ENCODE measurements around the gene ZNF892. TPM values are rescaled to one million over a fixed set of nuclear protein-coding genes. Genes with fewer than 3 reads are reported as not detected.

The ZNF892 gene
- total and polyA plus RNA-seq, 2 of the 8 experiments (the other 6 are each of a cell fraction or from before 2014, with no cell fraction given) = 1.4 to 10.7 TPM

GRCh38 chr2:95234816-95235215 lies 27.5 kb downstream of the ZNF892 start:
- Histone ChIP-seq H3K9me3 (ENCODE audit: insufficient read depth in 2 of 2, low read depth in 1 of 2, low read length in 1 of 2) (peaks cover 53 to 75% of the 10 kb centered on the region in 2 experiments), H3K23ac (ENCODE audit: insufficient read length) (no peak overlapping the region), H3K36me3 (ENCODE audit: control insufficient read depth in 2 of 4, insufficient read depth in 4 of 4, low read length in 3 of 4) (no peaks in the 10 kb centered on the region), H3K23me2 (ENCODE audit: low read depth, low read length) (no peaks in the 10 kb centered on the region), H3K4me2 (ENCODE audit: insufficient read depth in 1 of 2, low read depth in 2 of 2, low read length in 2 of 2) (no peak overlapping the region), H2BK5ac (ENCODE audit: low read depth, low read length) (no peak overlapping the region), H4K91ac (replicated peaks; ENCODE audit: insufficient read length, low read length) (no peak overlapping the region), H3K79me1 (ENCODE audit: low read depth, low read length) (no peaks in the 10 kb centered on the region), H3K4me1 (replicated peaks in 1 of 4; ENCODE audit: control insufficient read depth in 3 of 4, insufficient read depth in 4 of 4, low read length in 3 of 4) (no peaks in the 10 kb centered on the region), H3K9ac (replicated peaks in 1 of 4; ENCODE audit: extremely low read depth in 1 of 4, low read depth in 3 of 4, low read length in 3 of 4) (no peak overlapping the region), H3K27me3 (replicated peaks in 1 of 4; ENCODE audit: control insufficient read depth in 3 of 4, extremely low read depth in 1 of 4, insufficient read depth in 3 of 4, low read length in 3 of 4) (no peaks in the 10 kb centered on the region), H3K4me3 (ENCODE audit: extremely low read depth in 1 of 4, insufficient read depth in 2 of 4, low read depth in 3 of 4, low read length in 4 of 4) (no peak overlapping the region), H2BK15ac (ENCODE audit: low read length) (no peak overlapping the region), H4K8ac (ENCODE audit: extremely low read depth, insufficient read depth, low read length) (no peak overlapping the region), H4K5ac (ENCODE audit: insufficient read length, low read depth, low read length) (no peak overlapping the region), H2BK20ac (ENCODE audit: low read length) (no peak overlapping the region), H3K18ac (ENCODE audit: extremely low read depth, low read length) (no peak overlapping the region), H2BK120ac (replicated peaks; ENCODE audit: low read depth, low read length) (no peak overlapping the region), H2AFZ (ENCODE audit: low read length) (no peak overlapping the region), H2AK5ac (ENCODE audit: low read depth, low read length) (no peak overlapping the region), H4K20me1 (replicated peaks in 1 of 2; ENCODE audit: control insufficient read depth in 1 of 2, insufficient read depth in 2 of 2, low read length in 2 of 2) (no peaks in the 10 kb centered on the region), H3K79me2 (ENCODE audit: control insufficient read depth in 1 of 2, insufficient read depth in 2 of 2, low read length in 2 of 2) (no peaks in the 10 kb centered on the region), H2BK12ac (ENCODE audit: low read depth, low read length) (no peak overlapping the region), H3K4ac (replicated peaks; ENCODE audit: insufficient read length, low read depth, low read length) (no peak overlapping the region), H3K56ac (replicated peaks; ENCODE audit: insufficient read length, low read depth, low read length) (no peak overlapping the region), H3K27ac (ENCODE audit: low read depth, low read length) (no peak overlapping the region), H3K14ac (ENCODE audit: insufficient read length) (no peak overlapping the region)
- 93% methylated on average over 3 of the region's 3 CpGs; no CpG with 5 or more reads in 1 of the 2 experiments for WGBS, 2 experiments (ENCODE audit: extremely low coverage in 1 of 2, insufficient coverage in 1 of 2, insufficient read length in 1 of 2, insufficient replicate concordance in 2 of 2, low coverage in 1 of 2, low lambda C conversion rate in 2 of 2, missing lambda C conversion rate in 1 of 2)
- ChIA-PET CTCF (ENCODE audit: partially characterized antibody) (interaction anchor here (0.6 kb wide), 1 partner anchor 958 kb away, joined by 3 read pairs; no protein-coding TSS in a partner anchor), POLR2A (ENCODE audit: partially characterized antibody) (no interaction called here)
- FAIRE-seq (no peak), DNase-seq (ENCODE audit: low read depth in 1 of 2, low spot score in 2 of 2) (no peak)
- TF ChIP-seq RNF2 (IDR thresholded peaks at IDR 0.05; ENCODE audit: borderline replicate concordance, low read depth, low read length, missing control alignments, poor library complexity, severe bottlenecking) = no peak
- no peak for TF ChIP-seq CTBP2 (IDR thresholded peaks at IDR 0.05; ENCODE audit: borderline replicate concordance, insufficient read depth, insufficient read length, low read length)
- no peak for TF ChIP-seq SIRT6 (IDR thresholded peaks at IDR 0.05; ENCODE audit: low read length)
- TF ChIP-seq CBX8 (IDR thresholded peaks at IDR 0.05; ENCODE audit: borderline replicate concordance, low read depth, low read length) = no peak
- no peak for TF ChIP-seq TCF12 (IDR thresholded peaks at IDR 0.05; ENCODE audit: low read depth, low read length)
- no peak for TF ChIP-seq RAD21 (IDR thresholded peaks at IDR 0.05 in 1 of 2, conservative IDR thresholded peaks at IDR 0.05 in 1 of 2; ENCODE audit: low read depth in 2 of 2, low read length in 2 of 2)
- TF ChIP-seq CBX5 (IDR thresholded peaks at IDR 0.05; ENCODE audit: low read depth, low read length) = no peak
- TF ChIP-seq SRF (IDR thresholded peaks at IDR 0.05; ENCODE audit: low read depth, low read length) = no peak
- no peak for TF ChIP-seq EZH2 (IDR thresholded peaks at IDR 0.05; ENCODE audit: low read depth, low read length, severe bottlenecking)
- TF ChIP-seq KDM5A (IDR thresholded peaks at IDR 0.05; ENCODE audit: low read length) = no peak
- TF ChIP-seq RBBP5 (IDR thresholded peaks at IDR 0.05; ENCODE audit: borderline replicate concordance, low read depth, low read length) = no peak
- no peak for TF ChIP-seq E2F6 (IDR thresholded peaks at IDR 0.05)
- no peak for TF ChIP-seq FOSL1 (IDR thresholded peaks at IDR 0.05; ENCODE audit: insufficient read depth, low read depth, low read length)
